GM12875 (cell line): ENCODE data around the gene HMG20A.

Experiments used
- H3K4me3 ChIP-seq: one replicate; pipeline ENCODE4 v1.5.1; 2011; ENCODE audit warnings: low read depth, low read length, control low read depth
- CTCF ChIP-seq: IDR thresholded peaks from 2 replicates; pipeline ENCODE4 v1.5.1; 2011; ENCODE audit warnings: low read depth, mild to moderate bottlenecking, control low read depth, inconsistent platforms, low read length, moderate library complexity, borderline replicate concordance; ENCODE audit not compliant: insufficient read depth

The HMG20A gene

GRCh38 chr15:77527164-77527778 lies 106.6 kb downstream of the HMG20A start:
- no peak overlapping the region for H3K4me3 ChIP-seq
- no peak for TF ChIP-seq CTCF

GRCh38 chr15:77527831-77528231 lies 107.1 kb downstream of the HMG20A start:
- H3K4me3 ChIP-seq: no peak overlapping the region
- TF ChIP-seq CTCF: no peak

GRCh38 chr15:77528290-77528967 lies 107.7 kb downstream of the HMG20A start:
- no peak for TF ChIP-seq CTCF
- no peak overlapping the region for H3K4me3 ChIP-seq

- TF ChIP-seq CTCF: no peak
- H3K4me3 ChIP-seq: no peak overlapping the region
Observed at GRCh38 chr15:77528968-77529319, 108.3 kb downstream of the HMG20A start.

GRCh38 chr15:77529394-77530159 lies 108.9 kb downstream of the HMG20A start:
- H3K4me3 ChIP-seq: no peak overlapping the region
- no peak for TF ChIP-seq CTCF

GRCh38 chr15:77530576-77530975 lies 109.9 kb downstream of the HMG20A start:
- no peak overlapping the region for H3K4me3 ChIP-seq

More at GRCh38 chr15:77530576-77530975, 109.9 kb downstream of the HMG20A start:
- no peak for TF ChIP-seq CTCF
